DOHH2 (cell line): ENCODE results near the gene HHATL.

Source experiments
- EZH2phosphoT487 ChIP-seq: fragments of 200-600 bp; sonication (generic); IDR thresholded peaks from 2 replicates; pipeline ENCODE4 v1.6.1; 2017; ENCODE audit warnings: borderline replicate concordance, mild to moderate bottlenecking, antibody characterized with exemption, low read length, moderate library complexity, mixed read lengths
- TF ChIP-seq, protein P1 (sequence below): fragments of 200-600 bp; sonication (generic); IDR thresholded peaks from one replicate; pipeline ENCODE4 v1.5.1; 2014; ENCODE audit warnings: antibody characterized with exemption, mild to moderate bottlenecking, low read depth, low read length; ENCODE audit not compliant: poor library complexity, severe bottlenecking

DNA sequence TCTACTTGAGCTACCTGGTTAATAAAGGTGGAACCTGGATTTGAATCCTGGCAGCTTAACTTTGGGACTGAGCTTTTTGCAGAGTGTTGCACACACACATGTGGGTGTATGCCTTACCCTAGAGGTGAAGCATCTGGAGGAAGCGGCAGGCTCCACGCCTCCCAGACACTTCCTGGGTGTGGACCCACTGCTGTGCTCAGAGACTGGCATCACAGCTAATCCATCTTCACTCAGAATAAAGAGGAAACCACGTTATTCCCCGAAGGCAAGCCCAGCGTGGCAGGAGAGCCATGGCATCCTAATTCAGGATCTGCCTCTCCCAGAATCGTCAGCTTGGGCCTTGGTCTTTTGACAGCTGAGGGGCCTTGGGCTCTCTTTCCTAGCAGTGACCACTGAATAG, 45.0 kb upstream of the HHATL start:
- TF ChIP-seq, protein P1, sequence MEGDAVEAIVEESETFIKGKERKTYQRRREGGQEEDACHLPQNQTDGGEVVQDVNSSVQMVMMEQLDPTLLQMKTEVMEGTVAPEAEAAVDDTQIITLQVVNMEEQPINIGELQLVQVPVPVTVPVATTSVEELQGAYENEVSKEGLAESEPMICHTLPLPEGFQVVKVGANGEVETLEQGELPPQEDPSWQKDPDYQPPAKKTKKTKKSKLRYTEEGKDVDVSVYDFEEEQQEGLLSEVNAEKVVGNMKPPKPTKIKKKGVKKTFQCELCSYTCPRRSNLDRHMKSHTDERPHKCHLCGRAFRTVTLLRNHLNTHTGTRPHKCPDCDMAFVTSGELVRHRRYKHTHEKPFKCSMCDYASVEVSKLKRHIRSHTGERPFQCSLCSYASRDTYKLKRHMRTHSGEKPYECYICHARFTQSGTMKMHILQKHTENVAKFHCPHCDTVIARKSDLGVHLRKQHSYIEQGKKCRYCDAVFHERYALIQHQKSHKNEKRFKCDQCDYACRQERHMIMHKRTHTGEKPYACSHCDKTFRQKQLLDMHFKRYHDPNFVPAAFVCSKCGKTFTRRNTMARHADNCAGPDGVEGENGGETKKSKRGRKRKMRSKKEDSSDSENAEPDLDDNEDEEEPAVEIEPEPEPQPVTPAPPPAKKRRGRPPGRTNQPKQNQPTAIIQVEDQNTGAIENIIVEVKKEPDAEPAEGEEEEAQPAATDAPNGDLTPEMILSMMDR, result no peak
- no peak for TF ChIP-seq EZH2phosphoT487
